GM18873 (cell line): ENCODE data around the gene LRRC75B.
"Not testable (repeated sequence)": the region's sequence is repeated elsewhere in the genome, so short reads cannot be mapped to it uniquely, and the experiment has no call there.

Experiments used
- ATAC-seq: cut with Tn5 transposase; IDR thresholded peaks from one replicate; pipeline ENCODE4 v1.9.1; 2021; ENCODE audit warnings: mild to moderate bottlenecking, moderate library complexity, moderate number of reproducible peaks; ENCODE audit not compliant: unreplicated experiment, low FRiP score

Gene LRRC75B

DNA sequence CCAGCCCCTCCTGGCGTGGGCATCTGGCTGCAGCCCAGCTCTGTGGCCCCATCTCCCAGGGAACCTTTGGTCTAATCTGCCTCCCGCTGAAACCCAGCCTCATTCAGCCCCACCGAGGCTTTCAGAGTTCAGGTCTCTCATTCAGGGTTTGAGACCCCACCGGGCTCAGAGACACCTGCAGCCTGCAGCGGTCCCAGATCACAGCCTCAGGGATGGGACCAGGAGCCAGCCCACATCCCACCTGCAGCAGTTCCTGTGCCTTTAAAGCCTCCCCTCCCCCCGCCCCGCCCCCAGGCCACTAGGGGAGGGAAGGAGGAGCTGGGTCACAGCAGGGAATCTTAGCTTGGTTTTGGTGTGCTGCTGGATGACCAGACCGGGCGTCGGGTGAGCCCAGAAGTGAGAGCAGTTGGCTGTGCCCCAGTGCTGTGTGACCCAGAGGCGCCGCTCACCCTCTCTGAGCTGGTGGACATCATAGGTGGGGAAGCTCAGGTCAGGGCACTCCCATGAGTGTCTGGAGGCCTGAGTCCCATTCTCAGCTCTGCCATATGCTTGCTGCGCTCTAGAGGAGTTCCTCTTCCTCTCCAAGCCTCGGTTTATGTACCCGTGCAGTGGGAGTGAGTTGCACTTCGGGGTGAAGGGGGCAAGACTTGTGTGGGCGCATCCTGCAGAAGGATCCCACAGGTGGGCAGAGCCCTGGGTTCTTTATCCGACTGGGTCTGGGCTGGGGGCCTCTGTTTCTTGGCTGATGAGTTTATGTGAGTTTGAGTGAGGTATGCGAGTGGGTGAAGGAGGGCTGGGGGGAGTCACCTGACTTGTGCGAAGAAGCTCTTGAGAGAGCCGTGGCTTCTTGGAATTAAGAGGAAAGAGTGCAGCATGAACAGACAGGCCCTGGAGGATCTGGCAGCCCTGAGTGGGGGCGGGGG lies 10.2 kb upstream of the LRRC75B start, which contains the start of gene GGT1:
TSS of gene GGT1 (plus strand) at position 347 of the 923 bp plus-strand sequence. CDS start 7,889 bp downstream, outside the sequence.
- not testable (repeated sequence) for ATAC-seq

- not testable (repeated sequence) for ATAC-seq
These were observed 9.4 kb upstream of the LRRC75B start for GRCh38 chr22:24602105-24602749.

DNA sequence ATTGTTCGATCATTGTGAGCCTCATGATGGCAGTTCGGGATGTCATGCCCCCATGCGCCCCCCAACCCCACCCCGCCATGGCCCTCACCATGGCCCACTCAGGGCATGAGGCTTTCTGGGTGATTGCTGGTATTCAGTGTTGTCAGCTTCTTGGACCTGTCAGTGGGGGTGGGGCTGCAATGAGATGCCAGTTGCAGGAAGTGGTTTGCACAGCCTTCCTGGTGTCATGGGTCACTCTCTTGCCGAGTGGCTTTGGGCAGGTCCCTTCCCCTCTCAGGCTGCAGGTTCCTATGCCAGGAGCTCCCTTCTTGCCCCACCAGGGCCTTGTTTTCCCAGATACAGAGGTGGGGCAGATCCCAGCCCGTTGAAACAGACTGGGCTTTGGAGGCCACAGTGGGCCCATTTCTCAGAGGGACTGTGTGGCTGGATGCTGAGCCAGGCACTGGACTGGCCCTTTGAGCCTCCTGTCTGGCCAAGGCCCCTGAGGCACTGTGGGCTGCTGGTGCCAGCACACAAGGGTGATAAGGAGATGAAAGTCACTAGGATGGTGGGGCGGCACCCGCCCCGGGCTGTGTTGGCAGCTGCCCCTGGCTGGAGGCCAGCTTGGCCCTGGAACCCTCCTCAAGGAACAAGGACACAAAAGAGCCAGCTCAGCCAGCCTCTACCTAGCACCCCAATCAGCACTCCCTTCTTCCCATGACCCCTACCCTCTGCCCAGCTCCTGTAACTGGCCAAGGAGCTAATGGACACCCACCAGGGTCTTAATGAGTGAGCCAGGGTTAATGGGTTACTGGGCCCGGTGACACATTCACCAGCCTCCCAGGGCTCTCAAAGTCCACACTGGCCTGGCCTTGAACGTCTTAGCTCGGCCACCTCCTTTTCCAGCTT lies 8.6 kb upstream of the LRRC75B start:
- ATAC-seq = no peak

DNA sequence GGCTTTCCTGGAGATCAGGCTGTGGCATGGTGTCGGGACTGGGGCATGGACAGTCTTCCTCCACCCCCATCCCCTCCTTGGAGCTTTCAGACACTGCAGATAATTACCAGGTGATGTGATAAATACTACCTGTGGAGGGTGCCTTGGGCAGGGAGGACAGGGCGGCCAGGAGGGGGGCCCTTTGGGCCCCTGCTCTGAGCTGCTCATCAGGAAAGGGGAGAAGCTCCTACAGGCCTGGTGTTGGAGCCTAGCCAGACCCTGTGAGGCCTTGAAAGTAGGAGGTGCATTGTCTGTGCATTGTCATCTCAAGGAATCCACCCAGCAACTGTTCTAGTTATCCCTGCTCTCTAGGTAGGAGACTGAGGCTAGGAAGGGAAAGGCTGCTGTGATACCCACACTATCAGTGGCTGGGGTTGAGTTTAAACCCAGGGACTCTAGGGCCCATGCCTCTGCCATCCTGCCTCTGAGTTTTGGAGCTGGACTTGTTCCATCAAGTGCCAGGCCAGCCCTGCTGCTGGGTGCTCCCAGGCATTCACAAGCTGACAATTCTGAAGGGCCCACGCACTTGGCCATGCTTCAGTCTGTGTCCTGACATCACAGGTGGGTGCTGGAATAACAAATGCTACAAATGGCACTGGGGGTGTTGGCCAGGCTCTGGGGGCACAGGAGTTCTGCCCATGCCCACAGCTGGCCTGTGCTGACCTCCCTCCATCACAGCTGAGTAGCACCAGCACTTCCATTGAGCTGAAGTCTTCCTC lies 7.3 kb upstream of the LRRC75B start:
- ATAC-seq = not testable (repeated sequence)

- no peak for ATAC-seq
These were observed 6.6 kb upstream of the LRRC75B start for GRCh38 chr22:24599514-24599913.

GRCh38 chr22:24597076-24597475 lies 4.2 kb upstream of the LRRC75B start:
- ATAC-seq = not testable (repeated sequence)

DNA sequence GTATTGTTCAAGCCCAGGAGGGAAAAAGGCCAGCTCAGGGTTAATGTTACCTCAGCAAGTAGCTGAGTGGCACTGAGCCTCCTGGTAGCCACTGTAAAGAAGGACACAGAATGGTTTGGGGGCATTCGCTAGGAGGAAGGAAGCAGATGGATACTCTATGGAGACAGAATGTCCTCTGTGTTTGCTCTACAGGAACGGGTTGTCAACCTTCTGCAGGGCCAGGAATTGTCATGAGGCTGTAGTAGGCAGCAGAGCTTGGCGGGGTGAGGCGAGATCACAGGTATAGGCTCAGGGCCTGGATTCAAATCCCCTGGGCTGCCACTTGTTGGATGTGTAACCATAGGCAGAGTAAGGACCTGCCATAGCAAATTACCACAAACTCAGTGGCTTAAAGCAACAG lies 3.0 kb upstream of the LRRC75B start:
- no peak for ATAC-seq

DNA sequence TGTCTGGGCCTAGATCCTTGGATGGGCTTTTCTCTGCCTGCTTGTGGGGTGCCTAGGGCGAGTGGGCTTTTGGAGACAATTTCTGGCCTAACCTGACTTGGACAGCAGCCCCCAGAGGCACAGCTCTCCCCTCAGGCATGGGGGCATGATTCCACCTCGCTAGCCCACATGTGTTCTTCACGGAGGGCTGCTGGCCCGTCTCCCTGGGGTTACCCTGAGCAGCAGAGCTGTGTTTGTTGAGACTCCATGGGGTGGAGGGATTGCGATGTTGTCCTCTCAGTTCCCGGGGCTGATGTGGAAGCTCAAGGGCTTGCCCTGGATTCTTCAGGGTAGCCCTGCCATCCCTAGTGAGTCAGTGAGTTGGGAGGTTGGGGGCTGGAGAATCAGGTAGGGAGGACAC lies 2.4 kb upstream of the LRRC75B start:
- ATAC-seq = no peak

GRCh38 chr22:24594569-24595120 lies 1.8 kb upstream of the LRRC75B start:
- ATAC-seq = no peak

DNA sequence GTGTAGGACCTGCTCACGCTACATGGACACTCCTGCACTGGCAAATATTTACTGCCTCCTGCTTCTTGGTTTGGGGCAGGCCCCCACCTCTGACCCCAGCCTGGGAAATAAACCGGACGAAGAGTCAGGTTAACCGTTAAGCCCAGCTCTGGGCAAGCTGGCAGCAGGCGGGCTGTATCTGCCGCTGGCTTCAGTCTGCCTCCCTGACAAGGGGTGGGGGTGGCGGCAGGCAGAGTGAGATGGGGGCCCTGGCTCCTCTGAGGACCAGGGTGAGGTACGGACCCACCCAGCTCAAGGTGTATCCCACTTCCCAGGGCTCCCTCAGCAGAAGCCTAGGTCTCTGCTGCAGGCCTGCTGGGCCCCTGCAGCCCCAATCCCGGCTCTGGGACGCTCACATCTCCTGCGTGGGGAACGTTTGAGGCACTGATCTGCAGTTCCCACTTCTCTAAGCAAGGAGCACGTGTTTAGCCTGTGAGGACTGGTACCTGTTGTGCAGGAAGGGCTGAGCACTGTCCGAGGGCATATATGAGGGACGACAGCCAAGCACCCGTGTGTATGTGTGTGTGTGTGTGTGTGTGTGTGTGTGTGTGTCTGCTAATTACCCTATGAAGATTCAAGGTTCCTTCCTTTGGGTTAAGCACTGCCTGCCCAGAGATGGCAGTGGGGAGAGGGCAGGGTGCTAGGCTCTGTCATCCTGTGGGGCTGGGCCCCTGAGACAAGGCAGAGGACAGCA lies 1.1 kb upstream of the LRRC75B start:
- no peak for ATAC-seq

- not testable (repeated sequence) for ATAC-seq
These were observed 624 bp upstream of the LRRC75B start for GRCh38 chr22:24593559-24593835.

GRCh38 chr22:24592058-24592850 lies 619 bp downstream of the LRRC75B start:
- ATAC-seq = no peak

- ATAC-seq = no peak
These were observed 1.5 kb downstream of the LRRC75B start for GRCh38 chr22:24591286-24591830.

- ATAC-seq = no peak
These were observed 2.2 kb downstream of the LRRC75B start for GRCh38 chr22:24590596-24591173.

DNA sequence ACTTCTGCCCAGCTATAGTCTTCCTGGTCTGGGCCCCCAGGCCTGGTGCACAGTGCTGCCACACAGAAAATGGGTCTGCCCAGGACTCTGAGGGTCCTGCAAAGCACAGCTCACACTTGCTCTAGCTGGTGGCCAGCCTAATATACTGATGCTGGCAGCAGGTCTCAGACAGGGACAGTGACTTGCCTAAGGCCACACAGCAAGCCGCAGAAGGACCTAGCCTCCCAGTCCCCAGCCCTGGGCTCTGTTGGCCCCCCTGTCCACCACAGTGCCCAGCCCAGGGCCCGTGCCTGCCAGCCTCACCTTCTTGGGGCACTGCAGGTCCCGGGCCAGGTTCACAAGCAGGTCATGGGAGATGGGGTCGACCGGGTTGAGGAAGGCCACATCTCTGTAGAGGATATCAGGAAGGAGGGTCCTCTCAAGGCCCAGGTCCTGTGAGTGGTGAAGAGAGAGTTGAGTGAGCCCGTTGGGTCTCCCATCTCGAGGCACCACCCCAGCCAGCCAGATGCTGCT lies 3.3 kb downstream of the LRRC75B start:
- no peak for ATAC-seq

DNA sequence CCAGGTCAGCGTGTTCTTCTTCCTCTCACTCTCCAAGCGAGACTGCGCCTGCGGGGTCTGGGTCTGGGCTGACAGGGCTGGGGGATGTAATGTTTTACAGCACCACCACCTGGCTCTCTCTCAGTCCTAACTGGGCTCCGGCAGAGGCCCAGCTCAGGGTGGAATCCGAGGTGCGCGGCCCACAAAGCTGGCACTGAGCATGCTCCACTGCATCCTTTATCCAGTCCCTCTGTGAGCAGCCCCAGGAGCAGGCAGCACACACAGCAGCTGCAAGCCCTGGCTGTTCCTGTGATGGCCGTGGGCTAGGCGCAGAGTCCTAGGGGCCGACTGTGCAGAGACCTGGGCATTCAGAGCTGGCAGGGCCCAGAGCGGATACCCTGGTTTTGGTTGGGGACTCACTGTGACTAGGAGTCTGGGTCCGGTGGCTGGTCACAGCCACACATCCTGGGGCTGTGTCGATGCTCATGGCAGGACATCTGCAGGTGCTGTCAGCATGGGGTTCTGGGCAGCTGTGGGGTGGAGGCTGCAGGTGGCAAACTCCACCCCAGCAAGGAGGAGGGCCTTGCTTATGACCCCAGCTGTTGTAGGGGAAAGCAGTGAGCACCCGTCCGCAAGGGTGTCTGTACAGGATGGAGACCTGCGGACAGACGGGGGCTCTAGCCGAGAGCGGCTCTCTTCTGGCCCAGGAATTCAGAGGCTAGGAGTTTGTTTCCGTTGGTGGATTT lies 4.0 kb downstream of the LRRC75B start:
- no peak for ATAC-seq

GRCh38 chr22:24588381-24588756 lies 4.5 kb downstream of the LRRC75B start:
- no peak for ATAC-seq
